IPS-11a (cell line): ENCODE results near the gene FLII.
"Not testable (repeated sequence)": the region's sequence is repeated elsewhere in the genome, so short reads cannot be mapped to it uniquely, and the experiment has no call there.

Experiments used
- H3K4me3 ChIP-seq: one replicate; pipeline ENCODE4 v1.5.1; 2013; ENCODE audit warnings: low read depth, low read length, control low read depth

Gene FLII

DNA sequence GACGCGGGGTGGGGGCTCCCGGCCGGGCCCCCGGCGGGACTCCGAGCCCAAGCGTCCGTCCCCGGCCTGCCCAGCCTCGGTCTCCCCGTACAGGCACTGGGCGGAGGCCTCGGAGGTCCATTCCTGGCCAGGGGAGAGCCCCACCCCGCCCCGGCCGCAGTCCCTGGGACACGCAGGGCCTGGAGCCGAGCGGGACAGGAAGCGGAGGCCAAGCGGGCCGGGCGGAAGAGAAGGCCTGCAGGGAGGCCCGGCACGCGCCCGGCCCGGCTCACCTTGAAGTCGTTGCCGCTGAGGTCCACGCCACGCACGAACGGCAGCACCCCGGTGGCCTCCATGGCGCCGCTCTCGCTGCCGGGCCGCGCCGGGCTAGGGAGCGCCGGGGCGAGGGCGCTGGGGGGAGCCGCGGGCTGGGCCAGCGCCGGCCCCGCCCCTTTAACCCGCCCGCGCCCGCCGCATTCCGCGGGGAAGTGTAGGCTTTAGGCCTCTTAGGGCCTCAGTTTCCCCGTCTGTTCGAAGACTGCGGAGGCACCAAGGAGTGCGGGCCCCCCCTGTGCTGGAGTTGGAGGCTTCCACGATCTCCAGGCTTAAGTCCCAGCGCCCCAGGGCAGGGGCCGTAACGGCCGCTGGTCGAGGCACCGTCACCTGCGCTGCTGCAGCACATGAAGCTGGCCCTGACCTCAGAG is at the start of gene FLII:
FLII (minus strand) TSS at position 383 of the 683 bp plus-strand sequence; CDS start at position 335, 48 bp downstream.
- peak within 1 kb of the TSS; percentile 72 for H3K4me3 ChIP-seq

GRCh38 chr17:18303206-18303605 is 44.7 kb upstream of the FLII start:
- H3K4me3 ChIP-seq: not testable (repeated sequence)

GRCh38 chr17:18300725-18301480 is 42.4 kb upstream of the FLII start:
- no peak overlapping the region for H3K4me3 ChIP-seq

- H3K4me3 ChIP-seq: not testable (repeated sequence)
These were observed 39.5 kb upstream of the FLII start for GRCh38 chr17:18298061-18298460.

- H3K4me3 ChIP-seq: no peak overlapping the region
These were observed 33.4 kb upstream of the FLII start for GRCh38 chr17:18291718-18292540.

DNA sequence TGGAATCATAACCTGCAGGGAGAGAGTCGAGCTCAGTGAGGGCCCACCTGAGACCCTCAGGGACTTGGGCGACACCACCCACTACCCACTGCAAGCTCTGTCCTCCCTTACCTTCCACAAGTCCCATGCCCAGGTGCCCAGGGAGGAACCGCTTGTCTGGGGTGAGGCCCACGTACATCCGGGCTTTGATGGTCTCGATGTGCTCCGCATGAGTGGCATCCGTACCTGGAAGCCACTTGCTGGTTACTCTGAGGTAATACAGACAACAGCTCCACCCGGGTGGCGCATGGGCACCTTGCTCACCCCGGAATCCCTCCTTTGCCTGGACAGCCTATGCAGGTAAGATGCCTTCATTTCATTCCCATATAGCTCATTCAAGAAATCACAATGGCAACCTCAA is 26.8 kb upstream of the FLII start:
- no peak overlapping the region for H3K4me3 ChIP-seq

- no peak overlapping the region for H3K4me3 ChIP-seq
These were observed 23.2 kb upstream of the FLII start for GRCh38 chr17:18281788-18282187.

GRCh38 chr17:18280766-18281371 is 22.3 kb upstream of the FLII start:
- H3K4me3 ChIP-seq: no peak overlapping the region

DNA sequence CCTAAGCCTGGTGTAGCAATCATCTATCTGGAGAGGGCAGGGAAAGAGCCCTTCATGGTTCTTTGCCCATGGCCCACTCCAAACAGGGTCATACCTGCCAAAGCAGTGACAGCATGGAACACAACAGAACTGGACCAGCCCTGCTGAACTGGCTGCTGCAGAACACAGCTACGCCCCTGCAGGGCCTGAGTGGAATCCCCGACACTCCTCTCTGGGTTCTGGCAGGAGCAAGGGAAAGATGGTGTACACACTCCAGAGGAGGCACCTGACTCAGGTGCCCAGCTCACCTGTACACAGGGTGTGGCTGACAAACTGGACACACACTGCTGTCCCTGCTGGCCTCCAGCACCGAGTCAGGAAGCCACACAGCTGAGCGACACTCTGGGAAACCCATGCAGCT is 21.7 kb upstream of the FLII start:
- H3K4me3 ChIP-seq: no peak overlapping the region

DNA sequence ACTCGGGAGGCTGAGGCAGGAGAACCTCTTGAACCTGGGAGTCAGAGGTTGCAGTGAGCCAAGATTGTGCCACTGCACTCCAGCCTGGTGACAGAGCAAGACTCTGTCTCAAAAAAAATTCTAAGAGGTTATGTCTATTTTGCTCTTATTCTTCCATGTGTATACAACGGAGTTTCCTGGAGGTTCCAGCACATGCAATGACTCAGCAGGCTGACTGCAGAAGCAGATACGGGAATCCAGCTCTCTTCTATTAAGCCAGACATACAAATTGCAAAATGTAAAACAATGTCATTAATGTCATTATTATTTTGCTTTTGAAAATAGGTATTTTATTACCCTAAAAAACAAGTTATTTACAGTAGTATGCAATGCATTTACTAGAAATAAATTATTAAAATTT is 20.3 kb upstream of the FLII start:
- no peak overlapping the region for H3K4me3 ChIP-seq

DNA sequence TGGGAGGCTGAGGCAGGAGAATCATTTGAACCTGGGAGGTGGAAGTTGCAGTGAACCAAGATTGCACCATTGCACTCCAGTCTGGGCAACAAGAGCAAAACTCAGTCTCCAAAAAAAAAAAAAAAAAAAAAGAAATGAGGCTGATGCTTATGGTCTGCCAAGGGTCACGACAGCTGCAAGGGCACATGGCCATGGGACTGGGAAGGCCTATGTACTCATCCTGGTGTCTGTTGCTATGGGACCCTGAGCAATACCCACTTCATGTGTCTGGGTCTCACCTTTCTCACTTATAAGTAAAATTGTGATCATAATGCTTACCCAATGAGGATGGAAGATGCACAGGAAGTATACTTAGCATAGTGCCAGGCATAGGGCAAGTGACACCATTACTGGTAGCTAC is 18.5 kb upstream of the FLII start:
- H3K4me3 ChIP-seq: no peak overlapping the region

GRCh38 chr17:18270046-18270931 is 11.8 kb upstream of the FLII start:
- no peak overlapping the region for H3K4me3 ChIP-seq

DNA sequence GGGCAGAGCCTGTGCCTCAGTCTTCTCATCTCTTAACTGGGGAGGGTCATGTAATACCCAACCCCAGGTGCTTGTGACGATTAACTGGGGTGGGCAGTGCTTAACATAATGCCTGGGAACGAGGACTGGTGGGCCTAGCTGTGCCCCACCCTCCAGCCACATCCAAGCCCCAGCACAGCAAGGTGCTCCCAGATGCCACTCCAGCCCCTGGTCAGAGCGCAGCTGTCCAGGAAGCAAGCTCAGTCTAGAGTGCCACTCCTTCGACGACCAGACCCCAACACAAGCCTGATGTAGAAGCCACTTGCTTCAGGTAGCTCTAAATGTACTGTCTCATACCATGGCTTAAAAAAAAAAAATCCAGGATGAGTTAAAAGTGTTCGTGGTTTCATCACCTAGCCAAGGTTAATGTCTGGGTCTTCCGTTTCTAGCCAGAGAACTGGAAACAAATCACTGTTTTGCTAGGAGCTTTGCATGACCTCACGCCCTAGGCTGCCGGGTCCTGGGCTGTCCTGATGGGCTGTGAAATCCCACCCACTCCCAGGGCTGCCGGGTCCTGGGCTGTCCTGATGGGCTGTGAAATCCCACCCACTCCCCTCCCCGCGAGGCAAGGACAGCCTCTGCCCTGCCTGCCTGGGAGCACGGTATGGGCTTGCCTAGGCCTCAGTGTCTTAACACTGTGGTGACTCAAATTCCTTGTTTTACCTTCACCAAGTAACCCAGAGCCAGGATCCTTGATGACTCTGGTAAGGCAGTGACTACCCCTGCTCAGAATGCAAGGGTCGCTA is 9.6 kb upstream of the FLII start:
- no peak overlapping the region for H3K4me3 ChIP-seq

GRCh38 chr17:18267366-18267765 is 8.8 kb upstream of the FLII start:
- H3K4me3 ChIP-seq: no peak overlapping the region

DNA sequence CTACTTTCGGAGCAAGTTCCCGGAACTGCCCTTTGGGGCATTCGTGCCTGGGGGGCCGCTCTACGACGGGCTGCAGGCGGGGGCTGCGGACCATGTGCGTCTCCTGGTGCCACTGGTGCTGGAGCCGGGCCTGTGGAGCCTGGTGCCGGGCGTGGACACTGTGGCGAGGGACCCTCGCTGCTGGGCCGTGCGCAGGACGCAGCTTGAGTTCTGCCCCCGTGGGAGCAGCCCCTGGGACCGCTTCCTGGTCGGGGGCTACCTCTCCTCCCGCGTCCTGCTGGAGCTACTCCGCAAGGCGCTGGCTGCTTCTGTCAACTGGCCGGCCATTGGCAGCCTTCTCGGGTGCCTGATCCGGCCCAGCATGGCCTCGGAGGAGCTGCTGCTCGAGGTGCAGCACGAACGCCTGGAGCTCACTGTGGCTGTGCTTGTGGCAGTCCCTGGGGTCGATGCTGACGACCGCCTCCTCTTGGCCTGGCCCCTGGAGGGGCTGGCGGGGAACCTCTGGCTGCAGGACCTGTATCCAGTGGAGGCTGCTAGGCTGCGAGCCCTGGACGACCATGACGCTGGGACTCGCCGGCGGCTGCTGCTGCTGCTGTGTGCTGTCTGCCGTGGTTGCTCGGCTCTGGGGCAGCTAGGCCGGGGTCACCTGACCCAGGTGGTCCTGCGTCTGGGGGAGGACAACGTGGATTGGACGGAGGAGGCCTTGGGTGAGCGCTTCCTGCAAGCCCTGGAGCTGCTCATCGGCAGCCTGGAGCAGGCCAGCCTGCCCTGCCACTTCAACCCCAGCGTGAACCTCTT is 5.5 kb upstream of the FLII start:
- H3K4me3 ChIP-seq: no peak overlapping the region

GRCh38 chr17:18262641-18263040 is 4.1 kb upstream of the FLII start:
- no peak overlapping the region for H3K4me3 ChIP-seq

- no peak overlapping the region for H3K4me3 ChIP-seq
These were observed 3.6 kb upstream of the FLII start for GRCh38 chr17:18262111-18262510.

DNA sequence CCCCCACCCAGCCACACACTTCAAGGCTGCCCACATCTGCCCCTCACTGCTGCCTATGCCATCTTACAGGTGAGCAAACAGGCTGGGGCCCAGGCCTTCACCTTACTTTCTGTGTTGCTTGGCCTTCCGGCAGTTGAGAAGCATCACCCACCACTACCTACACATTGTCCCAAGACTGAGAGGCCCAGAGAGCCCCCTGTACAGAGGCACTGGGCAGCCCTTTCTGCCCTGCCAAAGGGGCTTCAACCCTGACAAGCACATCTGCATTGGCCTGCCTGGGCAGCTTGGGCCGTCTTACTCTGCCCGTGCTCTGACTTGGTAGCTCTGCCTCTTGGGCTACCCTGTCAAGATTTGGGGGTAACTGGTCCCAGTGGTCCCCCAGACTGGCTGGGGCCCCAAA is 3.1 kb upstream of the FLII start:
- H3K4me3 ChIP-seq: peak overlapping the region; percentile 69

- peak overlapping the region; percentile 69 for H3K4me3 ChIP-seq
These were observed 2.6 kb upstream of the FLII start for GRCh38 chr17:18261146-18261515.
